Heart left ventricle (tissue), 13 donors: ENCODE results near the gene FAXDC2.

Experiments used
- POLR2A ChIP-seq, 2 donors: fragments of 450-650 bp; IDR thresholded peaks; one replicate each; pipeline ENCODE4 v1.6.1; 2017; ENCODE audit warnings: antibody characterized with exemption in 2 of 2, mild to moderate bottlenecking in 2 of 2, moderate library complexity in 2 of 2
- TF ChIP-seq, protein P1 (sequence below), 12 donors: fragments of 200-600 bp; sonication (generic) in 4 of 12; IDR thresholded peaks; one replicate each; pipeline versions ENCODE4 v1.5.0 to v1.8.0; 2018 to 2022; ENCODE audit warnings: antibody characterized with exemption in 12 of 12, mild to moderate bottlenecking in 5 of 12
- donor health status: ischemic (EF 13 %, LVEDD 7.1; RV severe dilation, severe dysfunction).
- donor health status: DM: no; HTN: yes; CAD: no.
- donor health status: DM: no; HTN: no; CAD: no.
- donor health status: ischemic (EF 25% LVEDD 6.9; RV normal size, moderate dysfunction).
- donor health status: ischemic (EF 25% LVEDD 5.7; RV mildly dilated, moderate dysfunction).
- donor health status: ischemic (EF 35%, LVEDD 5.7; RV mildly dilated, moderate dysfunction).
- donor health status: nonischemic (EF 11% LVEDD 7.7; RV severe dilation, severe dysfunction).
- donor health status: DM: yes; HTN: yes; CAD: no.
- donor health status: PGD.
- donor health status: ischemic (EF 29% LVEDD 5.4; RV normal size, mild dysfunction).
- donor health status: nonischemic (EF 23%, LVEDD 6.1; RV moderate dilation, normal function).

DNA sequence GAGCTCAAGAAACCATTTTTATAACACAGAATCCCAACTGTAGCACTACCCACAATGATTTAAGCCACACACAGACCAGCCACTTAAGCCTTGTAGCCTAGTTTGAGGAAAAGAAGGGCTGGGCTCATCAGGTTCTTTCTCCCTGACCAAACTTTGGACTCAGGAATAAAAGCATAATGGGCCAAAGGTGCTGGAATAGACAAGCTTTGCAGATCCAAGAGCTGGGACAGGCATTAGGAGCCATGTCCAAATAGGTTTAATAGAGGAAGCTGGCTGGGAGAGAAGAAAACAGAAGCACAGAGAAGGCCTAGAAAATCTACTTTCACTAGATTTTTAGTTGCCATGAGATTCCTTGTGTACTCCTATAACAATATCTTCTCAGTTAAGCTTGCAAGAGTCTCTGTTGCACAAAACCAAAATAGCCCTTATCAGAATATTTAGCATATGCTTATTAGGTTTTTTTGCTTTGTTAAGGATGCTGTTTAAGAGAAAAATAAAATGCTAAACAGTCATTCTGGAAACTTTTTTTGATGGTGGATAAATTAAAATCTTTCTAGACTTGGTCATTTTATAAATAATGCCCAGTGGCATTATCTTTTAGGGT lies 46.3 kb upstream of the FAXDC2 start:
- TF ChIP-seq, protein P1, sequence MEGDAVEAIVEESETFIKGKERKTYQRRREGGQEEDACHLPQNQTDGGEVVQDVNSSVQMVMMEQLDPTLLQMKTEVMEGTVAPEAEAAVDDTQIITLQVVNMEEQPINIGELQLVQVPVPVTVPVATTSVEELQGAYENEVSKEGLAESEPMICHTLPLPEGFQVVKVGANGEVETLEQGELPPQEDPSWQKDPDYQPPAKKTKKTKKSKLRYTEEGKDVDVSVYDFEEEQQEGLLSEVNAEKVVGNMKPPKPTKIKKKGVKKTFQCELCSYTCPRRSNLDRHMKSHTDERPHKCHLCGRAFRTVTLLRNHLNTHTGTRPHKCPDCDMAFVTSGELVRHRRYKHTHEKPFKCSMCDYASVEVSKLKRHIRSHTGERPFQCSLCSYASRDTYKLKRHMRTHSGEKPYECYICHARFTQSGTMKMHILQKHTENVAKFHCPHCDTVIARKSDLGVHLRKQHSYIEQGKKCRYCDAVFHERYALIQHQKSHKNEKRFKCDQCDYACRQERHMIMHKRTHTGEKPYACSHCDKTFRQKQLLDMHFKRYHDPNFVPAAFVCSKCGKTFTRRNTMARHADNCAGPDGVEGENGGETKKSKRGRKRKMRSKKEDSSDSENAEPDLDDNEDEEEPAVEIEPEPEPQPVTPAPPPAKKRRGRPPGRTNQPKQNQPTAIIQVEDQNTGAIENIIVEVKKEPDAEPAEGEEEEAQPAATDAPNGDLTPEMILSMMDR (IDR thresholded peaks at IDR 0.05): no peak
- no peak for TF ChIP-seq POLR2A (IDR thresholded peaks at IDR 0.05)
